Duodenal mucosa (tissue), 2 donors: ENCODE measurements around the gene FGD2.

Experiments
- H3K27ac ChIP-seq: one replicate; pipeline ENCODE4 v1.7.0; 2013; ENCODE audit warnings: low read depth, low read length
- H3K27me3 ChIP-seq, 2 donors: one replicate each; pipeline ENCODE4 v1.7.0; 2013; ENCODE audit warnings: low read length in 2 of 2, control low read depth in 1 of 2; ENCODE audit not compliant: insufficient read depth in 2 of 2, control insufficient read depth in 1 of 2
- H3K36me3 ChIP-seq, 2 donors: one replicate each; pipeline ENCODE4 v1.7.0; 2013; ENCODE audit warnings: low read length in 2 of 2, control low read depth in 1 of 2; ENCODE audit not compliant: insufficient read depth in 2 of 2, control insufficient read depth in 1 of 2
- H3K4me1 ChIP-seq, 2 donors: one replicate each; pipeline ENCODE4 v1.7.0; 2013; ENCODE audit warnings: low read length in 2 of 2, control low read depth in 1 of 2; ENCODE audit not compliant: insufficient read depth in 2 of 2, control insufficient read depth in 1 of 2
- H3K4me3 ChIP-seq, 2 donors: one replicate each; pipeline ENCODE4 v1.7.0; 2013; ENCODE audit warnings: low read length in 2 of 2, low read depth in 1 of 2
- H3K9ac ChIP-seq, 2 donors: one replicate each; pipeline ENCODE4 v1.7.0; 2013; ENCODE audit warnings: low read length in 2 of 2, low read depth in 1 of 2
- H3K9me3 ChIP-seq, 2 donors: one replicate each; pipeline ENCODE4 v1.7.0; 2013; ENCODE audit warnings: low read length in 2 of 2, control low read depth in 1 of 2; ENCODE audit not compliant: control insufficient read depth in 1 of 2

Gene FGD2

DNA sequence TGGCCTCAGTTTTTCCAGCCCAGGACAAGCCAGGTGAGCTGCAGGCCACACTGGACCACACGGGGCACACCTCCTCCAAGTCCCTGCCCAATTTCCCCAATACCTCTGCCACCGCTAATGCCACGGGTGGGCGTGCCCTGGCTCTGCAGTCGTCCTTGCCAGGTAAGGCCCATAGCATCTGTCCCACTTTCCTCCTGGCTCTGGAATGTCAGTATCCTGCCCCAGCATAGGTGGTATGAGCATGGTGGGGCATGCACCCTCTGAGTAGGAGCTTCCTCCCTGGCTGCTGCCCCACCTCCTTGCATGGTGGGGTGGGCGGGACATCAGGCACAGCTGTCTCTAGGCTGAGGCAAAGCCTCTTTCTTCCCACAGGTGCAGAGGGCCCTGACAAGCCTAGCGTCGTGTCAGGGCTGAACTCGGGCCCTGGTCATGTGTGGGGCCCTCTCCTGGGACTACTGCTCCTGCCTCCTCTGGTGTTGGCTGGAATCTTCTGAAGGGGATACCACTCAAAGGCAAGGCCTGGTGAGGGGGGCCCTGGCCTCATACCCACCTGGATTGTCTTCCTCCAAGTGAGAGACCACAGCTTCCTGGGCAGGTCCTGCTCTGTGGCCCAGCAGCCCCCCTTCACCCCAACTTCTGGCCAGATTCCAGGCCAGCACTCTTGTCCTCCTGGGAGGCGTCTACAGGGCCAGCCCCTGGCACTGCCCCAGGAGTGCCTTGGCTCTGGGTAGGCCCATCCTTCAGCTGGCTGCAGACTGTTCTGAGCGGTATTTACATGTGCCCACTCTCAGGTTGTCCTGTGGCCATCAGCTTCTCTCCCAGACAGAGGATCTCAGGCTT is 41.8 kb upstream of the FGD2 start:
- H3K4me3 ChIP-seq: no peak overlapping the region
- no peaks in the 10 kb centered on the region for H3K27me3 ChIP-seq
- peaks cover 16 to 17% of the 10 kb centered on the region in 2 donors for H3K36me3 ChIP-seq
- H3K27ac ChIP-seq: no peak overlapping the region
- H3K4me1 ChIP-seq: peaks cover 38 to 48% of the 10 kb centered on the region in 2 donors
- no peaks in the 10 kb centered on the region for H3K9me3 ChIP-seq
- no peak overlapping the region for H3K9ac ChIP-seq

DNA sequence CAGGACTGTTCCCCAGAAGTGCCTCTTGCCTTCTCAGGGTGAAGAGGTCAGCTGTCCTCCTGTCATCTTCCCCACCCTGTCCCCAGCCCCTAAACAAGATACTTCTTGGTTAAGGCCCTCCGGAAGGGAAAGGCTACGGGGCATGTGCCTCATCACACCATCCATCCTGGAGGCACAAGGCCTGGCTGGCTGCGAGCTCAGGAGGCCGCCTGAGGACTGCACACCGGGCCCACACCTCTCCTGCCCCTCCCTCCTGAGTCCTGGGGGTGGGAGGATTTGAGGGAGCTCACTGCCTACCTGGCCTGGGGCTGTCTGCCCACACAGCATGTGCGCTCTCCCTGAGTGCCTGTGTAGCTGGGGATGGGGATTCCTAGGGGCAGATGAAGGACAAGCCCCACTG is 41.1 kb upstream of the FGD2 start:
- H3K9ac ChIP-seq: no peak overlapping the region
- no peak overlapping the region for H3K27ac ChIP-seq

DNA sequence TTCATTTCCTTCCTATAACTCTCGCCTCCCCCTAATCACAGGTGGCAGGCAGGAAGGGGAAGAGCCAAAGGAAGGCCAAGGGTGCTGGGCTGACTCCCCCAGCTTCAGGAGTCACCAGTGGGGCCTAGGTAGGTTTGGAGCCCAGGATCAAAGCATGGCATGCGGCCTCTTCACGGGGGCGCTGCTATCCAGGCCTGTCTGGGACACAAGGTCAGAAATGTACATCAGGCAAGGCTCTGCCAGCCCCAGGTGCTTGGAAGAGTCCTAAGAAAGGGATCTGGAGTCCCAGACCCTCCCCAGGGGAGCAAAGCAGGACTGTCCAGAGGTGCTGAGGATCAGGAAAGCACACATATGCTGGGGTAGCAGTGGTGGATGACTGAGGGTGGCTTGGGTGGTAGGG is 40.5 kb upstream of the FGD2 start:
- H3K27me3 ChIP-seq: no peaks in the 10 kb centered on the region
- H3K4me3 ChIP-seq: no peak overlapping the region
- no peaks in the 10 kb centered on the region for H3K9me3 ChIP-seq
- H3K27ac ChIP-seq: no peak overlapping the region
- peaks cover 37 to 47% of the 10 kb centered on the region in 2 donors for H3K4me1 ChIP-seq
- no peak overlapping the region for H3K9ac ChIP-seq
- peaks cover 27 to 29% of the 10 kb centered on the region in 2 donors for H3K36me3 ChIP-seq

More for the DNA sequence above, 41.1 kb upstream of the FGD2 start:
- Histone ChIP-seq H3K36me3 (peaks cover 23 to 24% of the 10 kb centered on the region in 2 donors), H3K4me1 (peaks cover 38 to 48% of the 10 kb centered on the region in 2 donors), H3K9me3 (no peaks in the 10 kb centered on the region), H3K4me3 (no peak overlapping the region), H3K27me3 (no peaks in the 10 kb centered on the region)

DNA sequence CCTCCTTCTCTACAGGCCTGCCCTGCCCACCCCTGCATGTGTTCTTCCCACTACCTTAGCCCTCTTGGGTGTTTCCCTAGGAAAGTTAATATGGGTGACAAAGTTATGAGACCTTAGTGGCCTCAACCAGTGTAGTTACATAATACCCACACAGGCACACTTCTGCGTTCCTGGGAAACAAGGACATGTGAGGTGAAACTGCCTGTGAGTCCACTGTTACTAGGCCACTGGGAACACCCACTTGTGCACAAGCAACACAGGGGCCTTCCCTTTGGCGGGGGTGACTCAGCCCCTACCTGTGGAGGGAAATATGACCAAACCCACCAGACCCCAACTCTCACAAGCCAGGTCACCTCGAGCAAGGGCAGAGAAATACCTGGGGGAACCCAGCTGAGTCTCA is 38.2 kb upstream of the FGD2 start:
- Histone ChIP-seq H3K9ac (no peak overlapping the region), H3K9me3 (no peaks in the 10 kb centered on the region), H3K4me3 (no peak overlapping the region), H3K27me3 (no peaks in the 10 kb centered on the region), H3K4me1 (peaks cover 23 to 32% of the 10 kb centered on the region in 2 donors), H3K36me3 (peaks cover 43 to 53% of the 10 kb centered on the region in 2 donors), H3K27ac (peak overlapping the region; percentile 26)

GRCh38 chr6:36967757-36968156 is 37.7 kb upstream of the FGD2 start:
- Histone ChIP-seq H3K36me3 (peaks cover 48 to 58% of the 10 kb centered on the region in 2 donors), H3K27ac (peak overlapping the region; percentile 26)

DNA sequence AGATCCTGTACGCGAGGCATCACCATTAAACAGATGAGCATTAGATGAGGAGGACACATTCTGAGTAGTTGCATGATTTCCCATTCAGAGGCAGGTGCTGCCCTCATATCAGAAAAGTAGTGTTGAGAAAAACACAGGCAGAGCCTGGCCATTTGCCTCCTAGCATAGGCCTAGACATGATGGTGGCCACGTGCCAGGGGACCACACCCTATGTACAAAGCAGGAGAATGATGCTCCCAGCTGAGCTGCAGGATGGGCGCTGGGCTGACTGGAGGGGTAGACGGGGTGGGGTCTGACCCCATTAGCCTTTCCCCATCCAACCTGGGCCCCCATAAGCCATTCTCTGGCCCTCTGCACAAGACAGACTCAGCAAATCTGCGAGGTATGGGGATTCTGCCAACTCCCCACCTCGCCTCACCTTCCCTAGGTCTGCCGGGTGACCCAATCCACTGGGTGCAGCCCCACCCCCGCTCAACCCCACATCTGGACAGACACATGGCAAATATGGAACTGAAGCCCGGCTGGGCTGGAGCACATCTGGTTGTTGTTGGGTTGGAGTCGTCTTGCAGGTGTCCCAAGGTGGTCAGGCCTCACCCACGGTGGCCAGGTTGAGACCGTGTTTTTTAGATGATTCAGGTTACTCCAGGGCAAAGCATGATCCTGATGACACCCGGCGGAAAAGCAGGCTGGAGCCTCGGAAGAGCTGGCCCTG is 37.0 kb upstream of the FGD2 start:
- Histone ChIP-seq H3K27ac (no peak overlapping the region), H3K9me3 (no peaks in the 10 kb centered on the region), H3K4me3 (no peak overlapping the region), H3K9ac (no peak overlapping the region), H3K27me3 (no peaks in the 10 kb centered on the region), H3K4me1 (peaks cover 22 to 28% of the 10 kb centered on the region in 2 donors), H3K36me3 (peaks cover 49 to 64% of the 10 kb centered on the region in 2 donors)

More at GRCh38 chr6:36967757-36968156, 37.7 kb upstream of the FGD2 start:
- H3K9me3 ChIP-seq: no peaks in the 10 kb centered on the region
- H3K4me1 ChIP-seq: peaks cover 23 to 32% of the 10 kb centered on the region in 2 donors
- H3K4me3 ChIP-seq: no peak overlapping the region
- H3K27me3 ChIP-seq: no peaks in the 10 kb centered on the region
- no peak overlapping the region for H3K9ac ChIP-seq

DNA sequence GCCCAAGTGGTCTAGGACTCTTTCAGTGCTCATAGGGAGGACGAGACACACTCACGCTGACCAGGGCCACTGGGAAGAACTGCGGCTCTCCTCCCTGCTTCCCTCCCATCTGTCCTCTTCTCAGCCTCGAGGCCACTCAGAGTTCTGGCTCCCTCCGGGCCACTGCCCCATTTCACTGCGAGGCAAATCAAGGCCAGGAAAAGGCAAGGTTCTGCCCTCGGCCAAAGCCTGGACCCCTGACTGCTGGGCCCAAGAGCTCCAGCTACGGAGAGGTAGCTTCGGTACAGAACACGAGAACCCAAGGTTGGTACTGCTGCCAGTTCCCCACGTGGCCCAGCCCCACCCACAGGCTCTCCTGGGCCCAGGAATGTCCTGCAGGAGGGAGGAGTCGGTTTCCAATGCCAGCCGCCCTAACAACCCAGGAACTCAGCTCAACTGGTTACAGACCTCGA is 36.2 kb upstream of the FGD2 start:
- Histone ChIP-seq H3K4me1 (peaks cover 14 to 21% of the 10 kb centered on the region in 2 donors), H3K4me3 (no peak overlapping the region), H3K27ac (no peak overlapping the region), H3K9me3 (no peaks in the 10 kb centered on the region), H3K9ac (no peak overlapping the region), H3K36me3 (peaks cover 56 to 72% of the 10 kb centered on the region in 2 donors), H3K27me3 (no peaks in the 10 kb centered on the region)

GRCh38 chr6:36969988-36970891 is 35.2 kb upstream of the FGD2 start:
- Histone ChIP-seq H3K9ac (no peak overlapping the region), H3K27ac (no peak overlapping the region), H3K4me3 (no peak overlapping the region), H3K27me3 (no peaks in the 10 kb centered on the region), H3K4me1 (peaks cover 10 to 16% of the 10 kb centered on the region in 2 donors), H3K9me3 (no peaks in the 10 kb centered on the region), H3K36me3 (peaks cover 66 to 82% of the 10 kb centered on the region in 2 donors)

DNA sequence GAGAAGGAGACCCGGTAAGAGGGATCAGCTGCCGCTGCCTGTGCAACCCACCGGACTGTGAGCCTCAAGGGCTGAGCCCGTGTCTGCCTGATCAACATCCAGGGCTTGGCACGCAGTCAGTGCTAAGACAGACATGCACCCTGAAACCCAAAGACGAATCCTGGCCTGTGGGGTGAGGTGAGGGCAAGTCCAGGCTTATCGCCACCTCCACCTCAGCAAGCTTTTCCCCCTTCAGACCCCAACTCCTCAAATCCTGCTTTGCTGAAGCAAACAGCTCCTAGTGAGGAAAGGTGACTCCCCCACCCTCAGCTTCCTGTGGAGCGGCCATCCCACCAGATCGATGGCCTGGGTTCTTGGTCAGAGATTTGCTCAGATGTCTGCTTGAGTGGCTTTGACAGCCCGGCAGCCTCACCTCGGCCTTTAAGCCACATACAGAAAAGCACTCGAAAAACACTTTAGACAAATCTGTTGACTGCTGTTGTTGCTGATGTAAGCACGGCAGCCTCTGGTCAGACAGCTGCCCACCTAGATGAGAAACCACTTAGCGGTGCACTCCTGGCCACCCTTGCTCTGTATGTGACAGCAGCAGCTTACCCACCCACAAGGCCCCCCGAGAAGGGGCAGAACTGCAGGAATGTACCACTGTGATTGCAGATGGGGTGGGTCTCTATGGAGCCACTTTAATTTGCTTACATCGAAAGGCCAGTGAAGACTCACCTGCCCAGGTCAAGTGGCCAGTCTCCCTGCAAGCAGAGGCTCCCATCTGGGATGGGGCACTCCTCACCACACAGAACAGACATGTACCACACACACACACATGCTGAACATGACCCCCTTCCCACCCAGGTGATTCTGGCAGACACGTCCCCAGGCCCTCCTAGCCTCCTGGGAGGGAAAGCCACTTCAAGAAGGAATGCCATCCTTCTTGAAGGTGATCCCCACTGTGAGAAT is 34.3 kb upstream of the FGD2 start:
- Histone ChIP-seq H3K27ac (no peak overlapping the region), H3K4me3 (no peak overlapping the region), H3K36me3 (peaks cover 75 to 91% of the 10 kb centered on the region in 2 donors), H3K27me3 (no peaks in the 10 kb centered on the region), H3K9me3 (no peaks in the 10 kb centered on the region), H3K4me1 (peaks cover 10 to 16% of the 10 kb centered on the region in 2 donors), H3K9ac (no peak overlapping the region)
